GM12875 (cell line): ENCODE measurements around the gene VTN.
"Not testable (repeated sequence)": the region's sequence is repeated elsewhere in the genome, so short reads cannot be mapped to it uniquely, and the experiment has no call there.

Source experiments
- H3K4me3 ChIP-seq: one replicate; pipeline ENCODE4 v1.5.1; 2011; ENCODE audit warnings: low read depth, low read length, control low read depth
- CTCF ChIP-seq: IDR thresholded peaks from 2 replicates; pipeline ENCODE4 v1.5.1; 2011; ENCODE audit warnings: low read depth, mild to moderate bottlenecking, control low read depth, inconsistent platforms, low read length, moderate library complexity, borderline replicate concordance; ENCODE audit not compliant: insufficient read depth

The VTN gene

GRCh38 chr17:28343491-28343932 is 26.6 kb downstream of the VTN start:
- no peak for TF ChIP-seq CTCF
- no peak overlapping the region for H3K4me3 ChIP-seq

- no peak for TF ChIP-seq CTCF
- no peak overlapping the region for H3K4me3 ChIP-seq
These were observed 27.8 kb downstream of the VTN start for GRCh38 chr17:28342313-28342712.

GRCh38 chr17:28341516-28341915 is 28.6 kb downstream of the VTN start:
- no peak for TF ChIP-seq CTCF

GRCh38 chr17:28340374-28340773 is 29.7 kb downstream of the VTN start:
- no peak for TF ChIP-seq CTCF
- H3K4me3 ChIP-seq = no peak overlapping the region

More at GRCh38 chr17:28341516-28341915, 28.6 kb downstream of the VTN start:
- no peak overlapping the region for H3K4me3 ChIP-seq

GRCh38 chr17:28339431-28339830 is 30.7 kb downstream of the VTN start:
- no peak for TF ChIP-seq CTCF
- H3K4me3 ChIP-seq = no peak overlapping the region

- not testable (repeated sequence) for H3K4me3 ChIP-seq
These were observed 31.3 kb downstream of the VTN start for GRCh38 chr17:28338769-28339212.

GRCh38 chr17:28338056-28338768 is 31.9 kb downstream of the VTN start:
- no peak for TF ChIP-seq CTCF
- no peak overlapping the region for H3K4me3 ChIP-seq
